ENCODE data around the gene ANKS6. TPM values are rescaled to one million over a fixed set of nuclear protein-coding genes. Genes with fewer than 3 reads are reported as not detected.

ANKS6 gene
- total RNA-seq, 1 experiment from 2014 or later: 19.6 TPM

DNA sequence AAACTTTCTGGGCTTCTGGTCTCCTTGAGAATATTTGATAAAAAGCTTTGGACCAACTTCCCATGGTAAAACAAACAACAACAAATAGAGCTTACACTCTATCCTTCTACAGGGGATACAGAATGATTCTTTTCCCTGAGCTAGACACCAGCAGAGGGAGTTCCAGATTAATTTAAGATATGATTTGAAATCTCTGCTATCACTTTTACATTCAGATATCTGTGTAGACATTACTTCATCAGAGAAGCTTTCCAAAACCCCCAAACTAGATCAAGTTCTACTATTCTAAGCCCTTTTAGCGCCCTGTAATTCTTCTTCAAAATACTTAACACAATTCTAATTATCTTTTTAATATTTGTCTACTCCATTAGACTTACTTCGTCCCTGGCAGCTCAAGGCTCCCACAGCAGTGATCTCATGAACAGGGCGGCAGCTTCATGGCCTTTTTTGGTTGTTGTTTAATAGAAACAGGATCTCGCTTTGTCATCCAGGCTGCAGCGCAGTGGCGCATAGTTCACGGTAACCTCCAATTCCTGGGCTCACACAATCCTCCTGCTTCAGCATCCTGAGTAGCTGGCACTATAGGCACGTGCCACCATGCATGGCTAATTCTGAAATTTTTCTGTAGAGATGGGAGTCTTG lies 10.2 kb upstream of the ANKS6 start:
- intact Hi-C loops (cut with micrococcal nuclease; ENCODE audit: unreplicated experiment) (no loop called here), in situ Hi-C loops (cut with HindIII; ENCODE audit: low pct_unique_long_range_greater_than_20kb, low sequenced_read_pairs) (no loop called here)
- DNase-seq (ENCODE audit: low read depth, low spot score) (no peak), ATAC-seq (no peak)
- no TSS peak for BruUV-seq (replicated peaks)
- no peaks in the 10 kb centered on the region for H3K9me3 ChIP-seq (ENCODE audit: control insufficient read depth, insufficient read depth, low read depth, low read length)
- TF ChIP-seq SIN3A (IDR thresholded peaks at IDR 0.05; ENCODE audit: borderline replicate concordance, insufficient read depth, low read depth, low read length) (no peak), POLR2AphosphoS5 (IDR thresholded peaks at IDR 0.05; ENCODE audit: low read depth, low read length) (no peak), TCF7L2 (IDR thresholded peaks at IDR 0.05; ENCODE audit: low read depth, low read length) (no peak)
- TF ChIP-seq, protein P1, sequence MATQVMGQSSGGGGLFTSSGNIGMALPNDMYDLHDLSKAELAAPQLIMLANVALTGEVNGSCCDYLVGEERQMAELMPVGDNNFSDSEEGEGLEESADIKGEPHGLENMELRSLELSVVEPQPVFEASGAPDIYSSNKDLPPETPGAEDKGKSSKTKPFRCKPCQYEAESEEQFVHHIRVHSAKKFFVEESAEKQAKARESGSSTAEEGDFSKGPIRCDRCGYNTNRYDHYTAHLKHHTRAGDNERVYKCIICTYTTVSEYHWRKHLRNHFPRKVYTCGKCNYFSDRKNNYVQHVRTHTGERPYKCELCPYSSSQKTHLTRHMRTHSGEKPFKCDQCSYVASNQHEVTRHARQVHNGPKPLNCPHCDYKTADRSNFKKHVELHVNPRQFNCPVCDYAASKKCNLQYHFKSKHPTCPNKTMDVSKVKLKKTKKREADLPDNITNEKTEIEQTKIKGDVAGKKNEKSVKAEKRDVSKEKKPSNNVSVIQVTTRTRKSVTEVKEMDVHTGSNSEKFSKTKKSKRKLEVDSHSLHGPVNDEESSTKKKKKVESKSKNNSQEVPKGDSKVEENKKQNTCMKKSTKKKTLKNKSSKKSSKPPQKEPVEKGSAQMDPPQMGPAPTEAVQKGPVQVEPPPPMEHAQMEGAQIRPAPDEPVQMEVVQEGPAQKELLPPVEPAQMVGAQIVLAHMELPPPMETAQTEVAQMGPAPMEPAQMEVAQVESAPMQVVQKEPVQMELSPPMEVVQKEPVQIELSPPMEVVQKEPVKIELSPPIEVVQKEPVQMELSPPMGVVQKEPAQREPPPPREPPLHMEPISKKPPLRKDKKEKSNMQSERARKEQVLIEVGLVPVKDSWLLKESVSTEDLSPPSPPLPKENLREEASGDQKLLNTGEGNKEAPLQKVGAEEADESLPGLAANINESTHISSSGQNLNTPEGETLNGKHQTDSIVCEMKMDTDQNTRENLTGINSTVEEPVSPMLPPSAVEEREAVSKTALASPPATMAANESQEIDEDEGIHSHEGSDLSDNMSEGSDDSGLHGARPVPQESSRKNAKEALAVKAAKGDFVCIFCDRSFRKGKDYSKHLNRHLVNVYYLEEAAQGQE (IDR thresholded peaks at IDR 0.05; ENCODE audit: insufficient read depth in 1 of 2, low read depth in 2 of 2, low read length in 1 of 2): no peak
- TF ChIP-seq, protein P2, sequence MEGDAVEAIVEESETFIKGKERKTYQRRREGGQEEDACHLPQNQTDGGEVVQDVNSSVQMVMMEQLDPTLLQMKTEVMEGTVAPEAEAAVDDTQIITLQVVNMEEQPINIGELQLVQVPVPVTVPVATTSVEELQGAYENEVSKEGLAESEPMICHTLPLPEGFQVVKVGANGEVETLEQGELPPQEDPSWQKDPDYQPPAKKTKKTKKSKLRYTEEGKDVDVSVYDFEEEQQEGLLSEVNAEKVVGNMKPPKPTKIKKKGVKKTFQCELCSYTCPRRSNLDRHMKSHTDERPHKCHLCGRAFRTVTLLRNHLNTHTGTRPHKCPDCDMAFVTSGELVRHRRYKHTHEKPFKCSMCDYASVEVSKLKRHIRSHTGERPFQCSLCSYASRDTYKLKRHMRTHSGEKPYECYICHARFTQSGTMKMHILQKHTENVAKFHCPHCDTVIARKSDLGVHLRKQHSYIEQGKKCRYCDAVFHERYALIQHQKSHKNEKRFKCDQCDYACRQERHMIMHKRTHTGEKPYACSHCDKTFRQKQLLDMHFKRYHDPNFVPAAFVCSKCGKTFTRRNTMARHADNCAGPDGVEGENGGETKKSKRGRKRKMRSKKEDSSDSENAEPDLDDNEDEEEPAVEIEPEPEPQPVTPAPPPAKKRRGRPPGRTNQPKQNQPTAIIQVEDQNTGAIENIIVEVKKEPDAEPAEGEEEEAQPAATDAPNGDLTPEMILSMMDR (IDR thresholded peaks at IDR 0.05): peak; percentile 41; the same call in 1 of the 2 replicates
- peaks cover 4% of the 10 kb centered on the region; the same call in 1 of the 2 replicates for H3K36me3 ChIP-seq (ENCODE audit: control insufficient read depth, insufficient read depth, low read length)
- 0 out of 2 replicates have a peak, but pooled peaks cover 3% of the 10 kb centered on the region for H3K4me1 ChIP-seq (ENCODE audit: control insufficient read depth, insufficient read depth, low read length)
- ChIA-PET POLR2A (no interaction called here), CTCF (interaction anchor here (0.7 kb wide), 1 partner anchor 13 kb away, joined by 10 read pairs; no protein-coding TSS in a partner anchor)
- no peak overlapping the region for H3K27ac ChIP-seq (ENCODE audit: low read length)
- H3K4me3 ChIP-seq (ENCODE audit: low read depth in 2 of 2, low read length in 2 of 2): no peak overlapping the region; a peak in 1 of 4 replicates
- peaks cover 2% of the 10 kb centered on the region; the same call in 1 of the 2 replicates for H3K27me3 ChIP-seq (ENCODE audit: control insufficient read depth, insufficient read depth, low read length)

DNA sequence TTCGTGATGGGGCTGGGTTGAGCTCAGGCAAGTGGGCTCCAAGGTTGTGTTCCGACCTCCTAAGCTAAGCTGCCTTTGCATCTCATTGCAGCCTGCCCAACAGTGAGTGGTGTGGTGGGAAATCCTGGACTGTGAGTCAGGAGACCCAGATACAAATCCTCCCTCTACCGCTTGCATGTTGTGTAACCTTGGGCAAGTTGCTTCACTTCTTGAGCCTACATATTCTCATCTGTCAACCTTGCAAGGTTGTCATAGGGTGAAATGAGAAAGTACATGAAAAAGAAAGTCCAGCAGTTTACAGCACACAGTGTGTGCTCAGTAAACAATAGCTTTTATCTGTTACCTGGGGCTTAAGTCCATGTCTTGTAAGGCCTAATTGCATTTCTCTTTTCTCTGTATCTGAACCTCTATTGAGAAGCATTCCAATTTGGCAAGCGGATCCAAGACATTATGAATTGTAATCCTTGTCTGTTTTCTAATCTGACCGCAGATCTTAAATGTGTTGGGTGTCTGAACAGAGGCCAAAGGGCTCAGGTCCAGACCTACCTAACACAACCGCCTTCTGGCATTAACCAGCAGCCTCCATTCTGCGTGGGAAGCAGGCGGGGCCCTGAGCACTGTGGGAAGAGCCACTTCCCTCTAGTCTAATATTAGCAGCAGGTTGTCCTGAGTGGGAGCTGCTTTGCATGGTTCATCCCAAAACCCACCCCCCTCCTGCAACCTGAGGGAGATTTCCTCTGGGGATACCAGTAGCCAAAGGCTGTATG lies 9.3 kb upstream of the ANKS6 start:
- POLR2A ChIA-PET: no interaction called here
- Histone ChIP-seq H3K9me3 (ENCODE audit: control insufficient read depth, insufficient read depth, low read depth, low read length) (no peaks in the 10 kb centered on the region), H3K4me3 (ENCODE audit: low read depth in 2 of 2, low read length in 2 of 2) (no peak overlapping the region), H3K27ac (ENCODE audit: low read length) (no peak overlapping the region), H3K4me1 (ENCODE audit: control insufficient read depth, insufficient read depth, low read length) (0 out of 2 replicates have a peak, but pooled peaks cover 3% of the 10 kb centered on the region), H3K27me3 (ENCODE audit: control insufficient read depth, insufficient read depth, low read length) (peaks cover 2% of the 10 kb centered on the region; the same call in 1 of the 2 replicates), H3K36me3 (ENCODE audit: control insufficient read depth, insufficient read depth, low read length) (peaks cover 4% of the 10 kb centered on the region; the same call in 1 of the 2 replicates)
- in situ Hi-C loops (cut with HindIII; ENCODE audit: low pct_unique_long_range_greater_than_20kb, low sequenced_read_pairs): no loop called here
- ATAC-seq: no peak
- TF ChIP-seq, protein P2 (IDR thresholded peaks at IDR 0.05): no peak
- TF ChIP-seq SIN3A (IDR thresholded peaks at IDR 0.05; ENCODE audit: borderline replicate concordance, insufficient read depth, low read depth, low read length): no peak
- no peak for TF ChIP-seq TCF7L2 (IDR thresholded peaks at IDR 0.05; ENCODE audit: low read depth, low read length)
- TF ChIP-seq, protein P1 (IDR thresholded peaks at IDR 0.05; ENCODE audit: insufficient read depth in 1 of 2, low read depth in 2 of 2, low read length in 1 of 2): no peak
- no peak for TF ChIP-seq POLR2AphosphoS5 (IDR thresholded peaks at IDR 0.05; ENCODE audit: low read depth, low read length)
- no peak for DNase-seq (ENCODE audit: low read depth, low spot score)
- CTCF ChIA-PET: no interaction called here
- intact Hi-C loops (cut with micrococcal nuclease; ENCODE audit: unreplicated experiment): no loop called here
- BruUV-seq (replicated peaks): no TSS peak
